Measurements from ENCODE around the gene REST. TPM values are rescaled to one million over a fixed set of nuclear protein-coding genes. Genes with fewer than 3 reads are reported as not detected.
"Not testable (repeated sequence)": the region's sequence is repeated elsewhere in the genome, so short reads cannot be mapped to it uniquely, and the experiment has no call there.

The REST gene
- total RNA-seq, 1 donor from 2014 or later: 66.2 TPM

DNA sequence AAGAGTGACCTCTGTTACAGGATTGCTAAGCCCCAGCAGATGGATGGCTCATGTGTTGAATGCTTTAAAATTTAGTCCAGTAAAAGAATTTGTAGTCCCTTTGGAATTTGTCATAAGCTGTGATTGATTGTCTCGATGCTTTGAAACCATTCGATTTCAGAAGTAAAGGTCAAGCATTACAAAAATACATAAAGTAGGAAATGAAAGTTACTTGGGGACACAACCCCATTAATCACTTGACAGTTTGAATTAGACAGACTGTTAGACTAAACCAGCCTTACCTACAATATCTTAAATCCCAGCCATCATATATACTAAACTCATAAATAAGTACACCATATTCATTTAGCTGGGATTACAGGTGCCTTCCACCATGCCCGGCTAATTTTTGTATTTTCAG, 6.6 kb downstream of the REST start:
- H3K4me1 Mint-ChIP-seq (ENCODE audit: unreplicated experiment): peaks cover 37% of the 10 kb centered on the region
- peaks cover 24% of the 10 kb centered on the region for H3K36me3 Mint-ChIP-seq
- no peak overlapping the region for H3K27ac Mint-ChIP-seq
- DNase-seq (ENCODE audit: extremely low spot score, unreplicated experiment): no peak
- H3K27me3 Mint-ChIP-seq: no peaks in the 10 kb centered on the region
- no peak for TF ChIP-seq CTCF (conservative IDR thresholded peaks at IDR 0.05)
- no peak overlapping the region for H3K4me3 Mint-ChIP-seq
- H3K9me3 Mint-ChIP-seq: no peaks in the 10 kb centered on the region

DNA sequence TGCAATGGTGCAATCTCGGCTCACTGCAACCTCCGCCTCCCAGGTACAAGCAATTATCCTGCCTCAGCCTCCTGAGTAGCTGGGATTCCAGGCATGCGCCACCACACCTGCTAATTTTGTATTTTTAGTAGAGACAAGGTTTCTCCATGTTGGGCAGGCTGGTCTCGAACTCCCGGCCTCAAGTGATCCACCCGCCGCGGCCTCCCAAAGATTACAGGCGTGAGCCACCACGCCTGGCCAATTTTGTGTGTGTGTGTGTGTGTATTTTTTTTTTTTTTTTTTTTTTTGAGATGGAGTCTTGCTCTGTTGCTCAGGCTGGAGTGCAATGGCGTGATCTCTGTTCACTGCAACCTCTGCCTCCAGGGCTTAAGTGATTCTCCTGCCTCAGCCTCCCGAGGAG, 7.3 kb downstream of the REST start:
- H3K4me3 Mint-ChIP-seq; H3K27me3 Mint-ChIP-seq; H3K9me3 Mint-ChIP-seq; DNase-seq (ENCODE audit: extremely low spot score, unreplicated experiment); H3K27ac Mint-ChIP-seq: not testable (repeated sequence)
- Mint-ChIP-seq H3K4me1 (ENCODE audit: unreplicated experiment) (peaks cover 30% of the 10 kb centered on the region), H3K36me3 (peaks cover 26% of the 10 kb centered on the region)

DNA sequence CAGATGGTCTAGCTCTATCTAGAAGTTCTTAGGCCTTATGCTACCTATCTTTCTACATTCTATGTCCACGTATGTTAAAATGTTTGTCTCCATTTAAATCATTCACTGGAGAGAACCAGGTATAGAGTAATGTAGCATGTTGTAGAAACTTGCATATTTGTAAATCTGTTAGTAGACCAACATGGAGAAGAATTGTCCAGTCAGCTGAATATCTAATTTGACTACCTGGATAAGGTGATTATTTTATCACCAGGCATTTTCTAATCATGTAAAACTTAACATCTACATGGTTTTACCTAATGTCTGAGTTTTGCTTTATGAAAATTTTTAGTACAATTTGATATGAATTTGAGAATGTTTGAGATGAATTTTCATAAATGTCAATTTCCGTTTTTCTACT, 19.5 kb downstream of the REST start:
- no peaks in the 10 kb centered on the region for H3K4me1 Mint-ChIP-seq (ENCODE audit: unreplicated experiment)
- H3K4me3 Mint-ChIP-seq: no peak overlapping the region
- H3K27me3 Mint-ChIP-seq: no peaks in the 10 kb centered on the region
- no peak for TF ChIP-seq CTCF (conservative IDR thresholded peaks at IDR 0.05)
- H3K36me3 Mint-ChIP-seq: peaks cover 47% of the 10 kb centered on the region
- DNase-seq (ENCODE audit: extremely low spot score, unreplicated experiment): no peak
- H3K27ac Mint-ChIP-seq: no peak overlapping the region
- H3K9me3 Mint-ChIP-seq: no peaks in the 10 kb centered on the region

GRCh38 chr4:56930638-56931037, 22.9 kb downstream of the REST start:
- DNase-seq (ENCODE audit: extremely low spot score, unreplicated experiment): no peak
- Mint-ChIP-seq H3K27ac (no peak overlapping the region), H3K27me3 (no peaks in the 10 kb centered on the region), H3K4me1 (ENCODE audit: unreplicated experiment) (no peaks in the 10 kb centered on the region), H3K9me3 (no peaks in the 10 kb centered on the region), H3K4me3 (no peak overlapping the region), H3K36me3 (peaks cover 34% of the 10 kb centered on the region)
- no peak for TF ChIP-seq CTCF (conservative IDR thresholded peaks at IDR 0.05)

DNA sequence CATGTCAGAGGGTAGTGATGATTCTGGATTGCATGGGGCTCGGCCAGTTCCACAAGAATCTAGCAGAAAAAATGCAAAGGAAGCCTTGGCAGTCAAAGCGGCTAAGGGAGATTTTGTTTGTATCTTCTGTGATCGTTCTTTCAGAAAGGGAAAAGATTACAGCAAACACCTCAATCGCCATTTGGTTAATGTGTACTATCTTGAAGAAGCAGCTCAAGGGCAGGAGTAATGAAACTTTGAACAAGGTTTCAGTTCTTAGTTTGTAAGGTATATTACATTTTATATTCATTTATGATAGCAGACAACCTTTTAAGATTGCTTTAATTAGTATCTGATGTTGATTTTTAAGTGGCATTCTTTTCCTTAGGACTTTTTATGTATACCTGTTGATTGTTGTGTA, 24.2 kb downstream of the REST start:
- Mint-ChIP-seq H3K9me3 (no peaks in the 10 kb centered on the region), H3K27me3 (no peaks in the 10 kb centered on the region), H3K36me3 (peaks cover 31% of the 10 kb centered on the region), H3K27ac (no peak overlapping the region), H3K4me1 (ENCODE audit: unreplicated experiment) (no peaks in the 10 kb centered on the region), H3K4me3 (no peak overlapping the region)
- no peak for DNase-seq (ENCODE audit: extremely low spot score, unreplicated experiment)
- TF ChIP-seq CTCF (conservative IDR thresholded peaks at IDR 0.05): no peak

DNA sequence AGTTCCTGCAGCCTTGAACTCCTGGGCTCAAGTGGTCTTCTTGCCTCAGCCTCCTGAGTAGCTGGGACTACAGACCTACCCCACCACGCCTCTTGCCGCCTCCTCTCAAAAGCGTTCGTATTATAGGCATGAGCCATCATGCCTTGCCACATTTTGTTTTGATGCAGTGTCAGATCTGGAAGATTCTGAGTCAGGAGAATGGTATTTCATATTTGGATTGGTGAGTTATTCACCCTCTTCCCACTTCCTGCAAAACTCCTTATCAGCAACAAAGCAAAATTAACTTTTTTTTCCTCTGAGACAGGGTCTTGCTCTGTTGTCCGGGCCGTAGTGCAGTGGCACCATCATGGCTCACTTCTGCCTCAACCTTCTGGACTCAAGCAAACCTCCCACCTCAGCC, 29.6 kb downstream of the REST start:
- Mint-ChIP-seq H3K4me3 (no peak overlapping the region), H3K27me3 (no peaks in the 10 kb centered on the region), H3K27ac (peak overlapping the region; percentile 58), H3K4me1 (ENCODE audit: unreplicated experiment) (no peaks in the 10 kb centered on the region), H3K36me3 (peaks cover 22% of the 10 kb centered on the region), H3K9me3 (no peaks in the 10 kb centered on the region)
- DNase-seq (ENCODE audit: extremely low spot score, unreplicated experiment): no peak
- TF ChIP-seq CTCF (conservative IDR thresholded peaks at IDR 0.05): no peak

DNA sequence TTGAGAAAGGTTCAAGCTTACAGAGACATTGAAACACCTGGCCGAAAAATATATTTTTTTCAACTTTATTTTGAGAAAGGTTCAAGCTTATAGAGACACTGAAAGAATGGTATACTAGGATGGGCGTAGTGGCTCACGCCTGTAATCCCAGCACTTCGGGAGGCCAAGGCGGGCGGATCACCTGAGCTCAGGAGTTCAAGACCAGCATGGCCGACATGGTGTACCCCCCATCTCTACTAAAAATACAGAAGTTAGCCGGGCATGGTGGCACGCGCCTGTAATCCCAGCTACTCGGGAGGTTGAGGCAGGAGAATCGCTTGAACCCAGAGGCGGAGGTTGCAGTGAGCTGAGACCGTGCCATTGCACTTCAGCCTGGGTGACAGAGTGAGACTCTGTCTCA, 32.1 kb downstream of the REST start:
- not testable (repeated sequence) for H3K9me3 Mint-ChIP-seq; H3K27ac Mint-ChIP-seq; H3K4me3 Mint-ChIP-seq; H3K4me1 Mint-ChIP-seq (ENCODE audit: unreplicated experiment); H3K27me3 Mint-ChIP-seq; DNase-seq (ENCODE audit: extremely low spot score, unreplicated experiment)
- peaks cover 18% of the 10 kb centered on the region for H3K36me3 Mint-ChIP-seq

All from type B pancreatic cell (in vitro differentiated cells).